Measurements from ENCODE around the gene RSPRY1. TPM values are rescaled to one million over a fixed set of nuclear protein-coding genes. Genes with fewer than 3 reads are reported as not detected.

The RSPRY1 gene
- total RNA-seq, 4 donors from 2014 or later, result 28.2 to 31.8 (median 29.5) TPM

DNA sequence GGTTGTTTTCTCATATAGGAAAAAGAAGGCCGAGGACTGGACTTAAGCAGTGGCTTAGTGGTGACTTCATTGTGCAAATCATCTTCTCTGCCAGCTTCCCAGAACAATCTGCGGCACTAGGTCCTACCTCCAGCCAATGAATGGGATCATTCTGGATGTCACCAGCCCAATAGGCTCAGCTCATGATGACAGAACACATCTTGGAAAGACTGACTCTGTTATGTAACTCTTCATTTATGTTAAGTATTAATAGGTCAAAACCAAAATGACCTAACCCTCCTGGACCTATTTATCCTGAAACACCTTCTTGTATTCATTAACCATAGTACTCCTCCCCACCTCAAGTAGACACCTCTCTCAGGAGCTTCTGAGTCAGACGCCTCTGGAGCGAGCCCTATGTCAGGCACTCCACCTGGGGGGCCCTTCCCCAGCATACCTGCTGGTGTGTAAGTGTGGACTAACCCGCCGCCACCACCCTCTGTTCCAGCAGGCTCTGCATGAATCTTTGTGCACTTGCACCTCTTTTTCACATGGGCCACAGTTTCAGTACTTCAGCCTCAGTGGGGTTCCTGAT lies 66.1 kb downstream of the RSPRY1 start:
- H3K4me1 ChIP-seq, result no peaks in the 10 kb centered on the region
- H3K36me3 ChIP-seq, result peaks cover 0 to 97% of the 10 kb centered on the region in 2 donors
- no peaks in the 10 kb centered on the region for H3K9me3 ChIP-seq
- no peaks in the 10 kb centered on the region for H3K27me3 ChIP-seq
- WGBS, 2 donors (ENCODE audit: low coverage in 1 of 2), result 83 to 90% methylated on average over 2 of the region's 6 CpGs
- TF ChIP-seq, protein P1, sequence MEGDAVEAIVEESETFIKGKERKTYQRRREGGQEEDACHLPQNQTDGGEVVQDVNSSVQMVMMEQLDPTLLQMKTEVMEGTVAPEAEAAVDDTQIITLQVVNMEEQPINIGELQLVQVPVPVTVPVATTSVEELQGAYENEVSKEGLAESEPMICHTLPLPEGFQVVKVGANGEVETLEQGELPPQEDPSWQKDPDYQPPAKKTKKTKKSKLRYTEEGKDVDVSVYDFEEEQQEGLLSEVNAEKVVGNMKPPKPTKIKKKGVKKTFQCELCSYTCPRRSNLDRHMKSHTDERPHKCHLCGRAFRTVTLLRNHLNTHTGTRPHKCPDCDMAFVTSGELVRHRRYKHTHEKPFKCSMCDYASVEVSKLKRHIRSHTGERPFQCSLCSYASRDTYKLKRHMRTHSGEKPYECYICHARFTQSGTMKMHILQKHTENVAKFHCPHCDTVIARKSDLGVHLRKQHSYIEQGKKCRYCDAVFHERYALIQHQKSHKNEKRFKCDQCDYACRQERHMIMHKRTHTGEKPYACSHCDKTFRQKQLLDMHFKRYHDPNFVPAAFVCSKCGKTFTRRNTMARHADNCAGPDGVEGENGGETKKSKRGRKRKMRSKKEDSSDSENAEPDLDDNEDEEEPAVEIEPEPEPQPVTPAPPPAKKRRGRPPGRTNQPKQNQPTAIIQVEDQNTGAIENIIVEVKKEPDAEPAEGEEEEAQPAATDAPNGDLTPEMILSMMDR (IDR thresholded peaks at IDR 0.05), result no peak
- TF ChIP-seq EP300 (IDR thresholded peaks at IDR 0.05) (no peak), POLR2AphosphoS5 (IDR thresholded peaks at IDR 0.05) (no peak), POLR2A (IDR thresholded peaks at IDR 0.05) (no peak)
- H3K4me3 ChIP-seq, result no peak overlapping the region
- H3K27ac ChIP-seq, result no peak overlapping the region
- no peak for ATAC-seq

DNA sequence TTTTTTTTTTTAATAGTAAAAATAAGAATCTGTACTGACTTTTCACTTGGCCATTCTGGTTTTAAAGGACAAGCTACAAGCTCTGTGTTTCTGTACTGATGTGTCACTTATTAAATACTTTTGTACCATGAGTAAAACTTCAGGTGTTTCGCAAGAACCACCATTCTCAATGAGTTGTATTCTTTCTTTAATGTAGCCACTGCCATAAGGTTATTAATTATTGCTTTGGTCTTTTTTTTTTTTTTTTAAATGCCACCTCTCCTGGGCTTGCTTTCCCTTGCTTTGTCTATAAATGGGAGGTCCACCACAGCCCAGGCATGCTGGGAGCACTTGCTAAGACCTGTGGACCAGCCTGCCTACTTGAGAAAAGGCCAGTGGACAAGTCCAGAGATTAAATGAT lies 67.3 kb downstream of the RSPRY1 start:
- H3K36me3 ChIP-seq, result peaks cover 0 to 86% of the 10 kb centered on the region in 2 donors
- H3K9me3 ChIP-seq, result no peaks in the 10 kb centered on the region
- no peak overlapping the region for H3K27ac ChIP-seq
- no peaks in the 10 kb centered on the region for H3K4me1 ChIP-seq
- WGBS, 2 donors (ENCODE audit: low coverage in 1 of 2), result 100% methylated on average over 1 of the region's 1 CpG
- H3K27me3 ChIP-seq, result no peaks in the 10 kb centered on the region
- H3K4me3 ChIP-seq, result no peak overlapping the region
- ATAC-seq, result no peak
- TF ChIP-seq, protein P1 (IDR thresholded peaks at IDR 0.05), result no peak
- no peak for TF ChIP-seq POLR2A (IDR thresholded peaks at IDR 0.05)

DNA sequence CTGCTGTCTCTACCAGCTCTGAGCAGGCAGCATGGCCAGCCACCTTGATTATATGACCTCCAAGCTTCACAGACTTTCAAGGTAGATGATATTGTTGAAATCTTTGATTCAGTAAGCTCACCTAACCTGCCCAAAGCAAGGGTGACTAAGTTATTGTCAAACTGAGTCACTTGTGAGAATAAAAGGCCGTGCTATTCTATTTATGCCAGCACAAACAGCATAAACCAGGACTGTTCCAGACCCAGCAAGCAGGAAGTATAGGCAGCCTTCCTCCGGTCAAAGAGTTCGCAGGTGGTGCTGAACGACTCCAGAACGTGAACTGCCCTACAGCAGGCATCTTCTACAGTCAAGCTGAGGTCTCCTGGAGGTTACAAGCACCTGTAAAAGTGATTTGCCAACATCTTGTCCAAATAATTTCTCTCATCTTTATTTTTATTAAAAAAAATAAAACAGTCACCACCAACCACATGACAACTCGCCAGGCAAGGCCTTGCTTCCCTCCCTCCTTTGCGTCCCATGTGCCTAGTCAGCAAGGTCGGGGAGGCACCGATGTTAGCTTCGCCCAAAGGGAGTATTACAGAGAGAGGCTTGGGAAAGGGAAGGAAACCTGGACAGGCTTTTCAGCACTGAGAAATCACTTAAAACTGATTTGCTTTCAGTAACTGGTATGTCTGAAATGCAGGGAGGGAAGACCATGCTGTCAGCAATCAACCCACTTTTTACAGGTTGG lies 69.7 kb downstream of the RSPRY1 start:
- peaks cover 0 to 14% (median 3%) of the 10 kb centered on the region in 3 donors for H3K4me1 ChIP-seq
- H3K4me3 ChIP-seq, result no peak overlapping the region
- no peaks in the 10 kb centered on the region for H3K9me3 ChIP-seq
- TF ChIP-seq EP300 (IDR thresholded peaks at IDR 0.05), result no peak
- TF ChIP-seq, protein P1 (IDR thresholded peaks at IDR 0.05), result no peak
- TF ChIP-seq POLR2AphosphoS5 (IDR thresholded peaks at IDR 0.05), result no peak
- no peak for TF ChIP-seq POLR2A (IDR thresholded peaks at IDR 0.05)
- 83 to 96% methylated on average over 4 to 6 of the region's 10 CpGs for WGBS, 2 donors (ENCODE audit: low coverage in 1 of 2)
- H3K27ac ChIP-seq, result no peak overlapping the region
- peaks cover 0 to 62% of the 10 kb centered on the region in 2 donors for H3K36me3 ChIP-seq
- no peaks in the 10 kb centered on the region for H3K27me3 ChIP-seq
- ATAC-seq, result no peak

DNA sequence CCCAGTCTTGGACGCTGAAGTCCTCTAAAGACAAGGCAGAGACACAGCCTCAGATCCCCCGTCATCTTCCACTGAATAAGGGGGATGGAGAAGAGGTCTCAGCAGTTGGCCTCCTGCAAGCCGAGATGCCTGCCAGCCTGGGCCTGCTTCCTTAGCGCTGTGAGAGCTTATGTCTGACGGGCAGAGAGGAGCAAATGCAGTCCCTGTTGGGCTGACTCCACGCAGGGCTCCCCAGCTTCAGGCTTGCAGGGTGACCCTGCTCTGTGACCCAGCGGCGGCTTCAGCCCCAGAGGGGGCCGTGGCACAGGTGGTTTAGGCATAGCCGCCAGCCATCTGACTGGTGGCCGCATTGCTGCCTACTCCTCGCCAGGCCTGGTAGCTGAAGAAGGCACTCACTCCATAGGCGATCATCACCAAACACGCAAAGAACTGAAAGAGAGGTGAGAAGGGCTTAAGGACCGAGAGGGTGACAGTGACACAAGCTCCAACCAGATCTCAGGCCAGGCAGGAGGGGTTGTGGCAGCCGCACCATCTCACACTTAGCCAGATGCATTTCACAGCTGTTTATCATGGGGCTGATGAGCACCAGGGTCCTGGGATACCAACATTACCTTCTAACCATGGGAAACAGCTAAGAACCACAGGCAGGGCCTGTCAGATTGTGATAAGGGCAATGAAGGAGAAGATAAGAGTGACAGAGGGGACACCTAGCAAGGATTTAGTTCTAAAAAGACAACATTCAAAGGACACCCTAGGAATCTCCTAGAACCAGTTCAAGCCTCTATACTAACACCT lies 70.7 kb downstream of the RSPRY1 start:
- Histone ChIP-seq H3K9me3 (no peaks in the 10 kb centered on the region), H3K36me3 (peaks cover 0 to 52% of the 10 kb centered on the region in 2 donors), H3K27ac (no peak overlapping the region), H3K4me3 (no peak overlapping the region), H3K4me1 (peaks cover 0 to 20% (median 3%) of the 10 kb centered on the region in 3 donors), H3K27me3 (no peaks in the 10 kb centered on the region)
- 62 to 75% methylated on average over 2 to 3 of the region's 16 CpGs for WGBS, 2 donors (ENCODE audit: low coverage in 1 of 2)
- no peak for ATAC-seq
- no peak for TF ChIP-seq POLR2AphosphoS5 (IDR thresholded peaks at IDR 0.05)
- TF ChIP-seq EP300 (IDR thresholded peaks at IDR 0.05), result no peak
- TF ChIP-seq, protein P1 (IDR thresholded peaks at IDR 0.05), result no peak
- no peak for TF ChIP-seq POLR2A (IDR thresholded peaks at IDR 0.05)

Data from gastroesophageal sphincter (tissue), 4 donors.